Jurkat, Clone E6-1 (cell line): Measurements from ENCODE around the gene SLC12A7. TPM values are rescaled to one million over a fixed set of nuclear protein-coding genes. Genes with fewer than 3 reads are reported as not detected.
"Not testable (repeated sequence)": the region's sequence is repeated elsewhere in the genome, so short reads cannot be mapped to it uniquely, and the experiment has no call there.

Source experiments
- DNase-seq: peaks from one replicate; pipeline ENCODE4 v3.0.0-alpha.2; 2011; ENCODE audit warnings: low read depth, low spot score
- H3K4me3 ChIP-seq: 2 replicates; pipeline ENCODE4 v1.5.1; 2011; ENCODE audit warnings: mild to moderate bottlenecking, low read length, control low read depth, moderate library complexity
- polyA plus RNA-seq: library from polyadenylated mRNA; unstranded; fragments of >200 nt; gene quantifications from one replicate; pipeline ENCODE4 v1.2.1, GENCODE V29; 2012; ENCODE audit warnings: missing spikeins; ENCODE audit not compliant: insufficient read length, insufficient read depth

The SLC12A7 gene
- polyA plus RNA-seq = 252 TPM

DNA sequence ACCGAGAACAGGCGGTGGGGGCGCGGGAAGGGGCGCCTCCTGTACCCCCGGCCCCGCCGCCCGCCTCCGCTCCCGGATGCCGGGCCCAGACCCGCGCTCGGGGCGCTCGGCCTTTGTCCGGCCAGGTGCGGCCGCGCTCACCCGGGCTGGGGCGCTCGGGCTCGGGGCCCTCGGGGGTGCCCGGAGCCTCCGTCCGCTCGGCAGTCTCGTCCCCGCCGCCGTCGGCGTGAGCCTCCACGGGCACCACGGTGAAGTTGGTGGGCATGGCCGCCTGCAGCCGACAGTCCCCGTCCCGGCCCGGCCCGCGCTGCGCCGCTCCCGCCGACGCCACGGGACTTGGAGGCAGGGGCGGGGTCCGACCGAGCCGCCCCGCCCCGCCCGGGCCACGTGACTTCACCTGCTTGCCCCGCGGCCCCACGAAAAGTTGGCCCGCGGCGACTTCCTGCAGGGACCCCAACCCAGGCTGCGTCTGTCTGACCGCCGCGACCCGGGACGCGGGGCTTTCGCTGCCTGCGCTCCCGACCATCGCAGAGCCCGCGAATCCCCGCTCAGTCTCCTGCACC lies at the start of gene SLC12A7:
SLC12A7 (minus strand) TSS at position 337 of the 563 bp plus-strand sequence; CDS start at position 265, 72 bp downstream.
- no peak for DNase-seq
- peak within 1 kb of the TSS; percentile 70 for H3K4me3 ChIP-seq

DNA sequence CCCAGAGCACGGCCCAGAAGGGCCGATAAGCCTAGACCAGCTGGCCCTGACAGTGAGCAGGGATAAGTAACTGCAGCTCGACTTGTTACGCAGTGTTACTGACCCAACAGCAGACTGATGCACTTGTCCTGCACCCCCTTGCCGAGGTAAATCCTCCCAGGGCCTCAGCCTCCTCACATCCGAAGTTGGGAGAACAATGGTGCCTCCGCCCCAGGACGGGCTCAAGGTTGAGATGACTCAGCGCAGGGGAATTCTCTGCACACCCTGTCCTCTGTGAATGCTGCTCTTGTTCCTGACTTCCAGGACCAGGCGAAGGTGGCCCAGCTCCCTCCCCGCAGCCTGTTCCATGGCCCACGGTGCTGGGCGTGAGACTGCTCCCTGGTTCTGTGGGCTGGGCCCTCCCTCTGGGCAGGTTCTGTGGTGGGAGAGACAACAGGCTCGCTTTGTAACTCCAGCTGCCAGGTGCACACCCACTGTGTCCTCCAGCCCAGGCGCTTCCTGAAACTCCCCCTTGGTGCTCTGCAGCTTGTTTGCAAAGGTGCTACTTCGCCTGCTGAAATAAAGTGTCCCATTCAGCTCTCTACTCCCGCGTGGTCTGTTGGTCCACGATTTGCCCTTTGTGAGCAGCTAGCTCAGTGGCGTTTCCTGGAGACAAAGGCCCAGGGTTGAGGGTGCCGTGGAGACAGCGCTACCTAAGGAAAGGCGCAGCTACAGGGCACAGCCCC lies 49.4 kb upstream of the SLC12A7 start:
- no peak for DNase-seq
- no peak overlapping the region for H3K4me3 ChIP-seq

DNA sequence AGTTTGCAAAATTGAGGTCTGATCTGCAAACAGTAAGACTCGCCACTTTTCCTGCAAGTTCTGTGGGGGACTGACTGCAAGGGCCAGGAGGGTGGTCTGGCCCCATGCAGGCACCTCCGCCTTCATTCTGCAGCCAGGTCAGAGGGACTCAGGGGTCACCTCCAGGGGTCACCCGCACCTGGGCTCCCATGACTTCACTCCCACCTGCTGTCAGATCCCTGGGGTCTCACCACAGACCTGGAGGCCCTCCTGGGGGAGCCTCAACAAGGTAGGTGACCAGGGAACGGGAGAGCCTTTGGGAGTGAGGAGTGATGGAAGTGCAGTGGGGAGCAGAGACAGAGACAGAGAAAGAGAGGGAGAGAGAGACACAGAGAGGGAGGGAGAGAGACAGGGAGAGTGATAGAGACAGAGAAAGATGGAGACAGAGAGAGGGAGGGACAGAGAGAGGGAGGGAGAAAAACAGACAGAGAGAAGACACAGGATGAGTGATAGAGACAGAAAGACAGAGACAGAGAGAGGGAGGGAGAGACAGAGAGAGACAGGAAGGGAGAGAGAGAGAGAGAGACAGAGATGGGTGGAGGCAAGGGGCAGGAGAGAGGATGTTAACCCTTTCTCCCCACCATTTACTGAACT lies 48.0 kb upstream of the SLC12A7 start:
- no peak for DNase-seq
- H3K4me3 ChIP-seq = no peak overlapping the region

DNA sequence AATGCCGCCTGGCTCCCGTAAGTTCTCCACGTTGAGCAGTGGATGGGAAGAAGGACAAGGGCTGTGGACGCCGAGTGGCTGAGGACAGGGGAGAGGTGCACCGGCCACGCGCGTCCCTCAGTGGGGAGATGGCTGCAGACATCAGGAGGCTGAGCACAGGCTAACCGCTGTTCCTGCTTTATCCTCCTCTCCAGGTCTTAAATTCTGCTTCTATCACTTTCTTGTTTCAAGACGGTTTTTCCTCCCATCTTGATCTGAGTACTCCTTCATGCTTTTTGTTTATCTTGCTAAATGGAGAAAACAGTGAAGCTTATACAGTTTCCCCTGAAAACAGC lies 47.4 kb upstream of the SLC12A7 start:
- no peak overlapping the region for H3K4me3 ChIP-seq
- no peak for DNase-seq

DNA sequence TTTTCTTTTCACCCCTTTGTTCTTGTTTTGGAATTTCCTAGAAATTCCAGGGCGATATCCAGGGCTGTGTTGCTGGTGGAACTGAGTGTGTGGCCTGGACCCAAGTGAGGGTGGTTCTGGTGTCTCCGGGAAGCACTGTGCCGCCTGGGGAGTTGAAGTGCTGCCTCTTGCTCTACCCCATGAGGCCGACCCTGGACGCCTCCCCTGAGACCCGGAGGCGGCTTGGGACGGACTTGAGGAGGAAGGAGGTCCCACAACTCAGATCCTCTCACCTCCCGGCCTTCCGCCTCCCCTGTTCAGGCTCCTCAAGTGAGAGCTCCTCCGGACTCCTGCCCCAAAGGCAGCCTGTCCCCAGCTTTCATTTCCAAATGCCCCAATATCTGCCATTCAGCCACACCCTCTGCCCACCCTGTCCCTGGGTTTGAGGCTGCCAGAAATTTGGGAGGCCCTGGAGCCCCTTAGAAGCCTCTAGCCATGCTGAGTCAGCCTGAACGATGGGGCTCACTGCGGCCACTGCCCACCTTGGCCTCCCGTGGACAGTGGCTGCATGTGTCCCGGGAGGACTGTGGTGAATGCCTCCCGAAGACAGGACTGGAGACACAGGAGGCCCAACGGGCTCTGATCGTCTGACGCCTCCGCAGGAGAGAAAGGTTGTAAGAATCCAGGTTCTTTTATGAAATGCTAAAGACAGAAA lies 46.9 kb upstream of the SLC12A7 start:
- DNase-seq = no peak
- no peak overlapping the region for H3K4me3 ChIP-seq

DNA sequence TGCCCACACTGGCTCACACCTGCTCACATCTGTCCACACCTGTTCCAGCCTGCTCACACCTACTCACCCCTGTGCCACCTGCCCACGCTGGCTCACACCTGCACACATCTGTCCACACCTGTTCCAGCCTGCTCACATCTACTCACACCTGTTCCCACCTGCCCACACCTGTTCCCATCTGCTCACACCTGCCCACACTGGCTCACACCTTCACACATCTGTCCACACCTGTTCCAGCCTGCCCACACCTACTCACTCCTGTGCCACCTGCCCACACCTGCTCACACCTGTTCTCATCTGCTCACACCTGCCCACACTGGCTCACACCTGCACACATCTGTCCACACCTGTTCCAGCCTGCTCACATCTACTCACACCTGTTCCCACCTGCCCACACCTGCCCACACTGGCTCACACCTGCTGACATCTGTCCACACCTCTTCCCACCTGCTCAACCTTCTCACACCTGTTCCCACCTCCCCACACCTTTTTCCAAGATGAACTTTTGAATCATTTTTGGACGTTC lies 45.7 kb upstream of the SLC12A7 start:
- not testable (repeated sequence) for H3K4me3 ChIP-seq, DNase-seq

DNA sequence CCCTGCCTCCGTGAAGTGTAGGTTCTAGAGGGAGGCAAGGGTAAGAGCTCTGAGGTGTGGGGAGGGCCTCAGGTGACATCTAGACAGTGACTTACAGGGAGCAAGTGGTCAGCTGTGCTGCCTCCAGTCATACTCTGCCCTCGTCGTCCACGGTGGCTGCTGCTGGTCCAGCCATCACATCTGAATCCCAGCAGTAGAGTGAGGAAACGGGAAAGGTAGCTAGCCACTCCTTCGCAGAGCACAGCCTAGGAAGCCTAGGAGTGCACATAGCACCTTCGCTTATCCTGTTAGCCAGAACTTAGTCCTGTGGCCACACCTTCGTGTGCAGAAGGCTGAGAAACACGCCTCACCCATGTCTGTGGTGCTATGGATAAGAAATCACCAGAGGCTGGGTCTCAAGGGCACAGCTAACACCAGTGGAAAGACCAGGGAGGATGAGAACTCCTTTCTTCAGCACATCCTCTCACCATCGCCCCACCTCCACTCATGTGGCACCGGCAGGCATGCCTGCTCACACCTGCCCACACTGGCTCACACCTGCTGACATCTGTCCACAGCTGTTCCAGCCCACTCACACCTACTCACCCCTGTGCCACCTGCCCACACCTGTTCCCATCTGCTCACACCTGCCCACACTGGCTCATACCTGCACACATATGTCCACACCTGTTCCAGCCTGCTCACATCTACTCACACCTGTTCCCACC lies 45.0 kb upstream of the SLC12A7 start:
- no peak for DNase-seq
- H3K4me3 ChIP-seq = no peak overlapping the region

DNA sequence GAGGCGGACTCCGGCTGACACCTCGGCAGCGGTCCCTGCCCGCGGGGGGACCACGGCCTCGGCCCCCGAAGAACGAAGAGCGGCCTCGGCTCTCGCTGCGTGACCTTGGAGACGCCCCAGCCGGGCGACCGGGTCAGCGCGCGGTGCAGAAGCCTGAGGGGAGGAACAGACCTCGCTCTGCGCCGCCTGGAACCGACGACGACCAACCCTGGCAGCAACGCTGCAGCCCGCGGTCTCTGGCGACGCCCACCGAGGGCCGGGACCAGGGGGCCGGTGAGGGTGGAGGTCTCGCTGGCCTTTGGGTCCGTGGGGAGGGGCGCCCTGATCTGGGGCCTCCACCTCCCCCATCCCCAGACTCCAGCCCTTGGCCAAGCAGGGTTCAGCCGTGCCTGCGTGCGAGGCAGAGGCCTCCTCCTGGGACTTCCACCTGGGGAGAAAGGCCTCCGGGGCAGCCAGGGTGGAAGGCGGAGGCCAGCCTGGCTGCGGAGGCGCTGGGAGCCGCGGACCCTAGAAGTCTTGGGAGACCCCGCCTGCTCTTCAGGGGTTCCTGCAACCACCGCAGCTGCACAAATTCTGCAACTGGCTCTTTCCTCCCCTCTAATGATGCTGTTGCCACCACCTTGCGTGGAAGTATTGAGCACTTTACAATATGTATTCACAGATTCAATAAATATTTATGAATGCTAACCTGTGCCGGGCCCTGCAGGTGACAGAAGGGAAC lies 44.3 kb upstream of the SLC12A7 start:
- no peak overlapping the region for H3K4me3 ChIP-seq
- DNase-seq = no peak

DNA sequence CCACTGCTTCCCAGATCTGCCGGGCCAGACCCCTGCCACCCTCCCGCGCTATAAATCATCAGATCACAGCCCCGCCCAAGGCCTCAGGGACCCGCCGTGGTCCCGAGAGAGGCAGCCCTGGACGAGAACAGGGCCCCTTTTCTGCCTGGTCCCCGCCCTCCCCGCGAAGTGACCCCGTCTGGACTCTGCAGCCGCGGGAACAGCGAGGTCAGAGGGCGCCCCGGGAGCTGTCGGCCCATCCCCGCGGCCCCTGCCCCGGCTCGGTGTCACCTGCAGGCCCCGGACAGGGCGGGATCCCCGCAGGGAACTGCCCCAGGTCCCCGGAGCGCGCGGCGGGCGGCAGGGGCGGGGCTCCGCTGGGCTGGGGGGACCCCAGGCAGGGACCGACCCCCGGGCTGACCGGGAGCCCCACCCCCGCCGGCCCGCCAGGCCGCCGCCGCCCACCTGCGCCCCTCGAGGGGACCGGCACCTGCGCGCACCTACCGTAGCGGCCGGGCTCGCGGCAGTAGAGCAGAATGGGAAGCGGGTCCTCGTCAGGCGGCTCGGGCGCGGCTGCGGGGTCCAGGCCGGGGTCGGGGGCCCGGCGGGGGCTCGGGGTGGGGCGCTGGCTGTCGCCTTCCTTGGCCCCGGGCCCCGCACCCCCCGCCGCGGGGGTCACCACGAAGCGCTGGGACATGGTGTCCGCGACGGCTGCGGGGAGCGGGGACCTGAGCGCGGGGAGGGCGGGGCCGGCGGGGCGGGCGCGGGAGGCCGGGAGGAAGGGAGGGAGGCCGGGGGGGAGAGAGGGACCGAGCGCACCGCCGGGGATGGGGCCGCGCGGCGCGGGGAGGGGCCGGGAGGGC lies 43.5 kb upstream of the SLC12A7 start:
- DNase-seq = no peak
- no peak overlapping the region for H3K4me3 ChIP-seq

DNA sequence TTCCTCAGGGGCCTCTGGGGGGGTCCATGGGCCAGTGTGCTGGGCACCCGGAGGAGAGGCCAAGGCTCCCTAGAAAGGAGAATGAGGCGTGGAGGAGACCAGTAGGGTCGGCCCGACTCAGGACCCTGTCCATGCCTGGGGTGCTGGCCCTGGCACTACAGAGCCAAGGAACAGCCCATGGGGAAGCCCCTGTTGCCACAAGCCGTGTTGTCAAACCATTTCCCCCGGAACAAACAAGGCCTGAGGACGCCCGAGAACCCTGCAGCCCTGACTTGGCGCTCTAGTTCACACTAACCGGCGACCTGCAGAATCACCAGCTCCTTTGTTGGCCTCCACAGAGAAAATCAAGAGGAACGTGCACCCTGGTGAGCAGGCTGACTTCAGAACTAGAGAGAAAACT lies 41.6 kb upstream of the SLC12A7 start:
- DNase-seq = no peak
- H3K4me3 ChIP-seq = no peak overlapping the region

DNA sequence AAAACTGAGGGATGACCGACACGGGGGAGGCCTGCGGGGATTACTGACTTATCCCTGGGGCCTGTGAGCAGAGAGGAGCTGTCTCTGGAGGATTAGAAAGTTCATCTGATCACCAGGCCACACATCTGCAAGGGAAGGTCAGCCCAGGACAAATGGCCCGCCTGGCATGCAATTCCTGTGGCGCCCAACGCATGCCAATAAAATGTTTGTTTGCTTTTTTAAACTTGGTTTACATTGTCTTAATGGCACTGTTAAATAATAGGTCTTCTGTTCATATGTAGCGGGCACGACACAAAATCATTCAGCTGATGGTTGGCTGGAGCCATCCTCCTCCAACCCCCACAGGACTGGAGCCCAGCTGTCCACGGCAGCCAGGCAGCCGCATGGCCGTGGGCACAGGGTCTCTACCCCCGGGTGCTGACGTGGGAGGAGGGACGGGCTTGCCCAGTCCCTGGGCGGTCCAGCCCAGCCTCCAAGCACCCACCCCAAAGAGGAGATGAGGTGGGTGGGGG lies 41.0 kb upstream of the SLC12A7 start:
- H3K4me3 ChIP-seq = no peak overlapping the region

DNA sequence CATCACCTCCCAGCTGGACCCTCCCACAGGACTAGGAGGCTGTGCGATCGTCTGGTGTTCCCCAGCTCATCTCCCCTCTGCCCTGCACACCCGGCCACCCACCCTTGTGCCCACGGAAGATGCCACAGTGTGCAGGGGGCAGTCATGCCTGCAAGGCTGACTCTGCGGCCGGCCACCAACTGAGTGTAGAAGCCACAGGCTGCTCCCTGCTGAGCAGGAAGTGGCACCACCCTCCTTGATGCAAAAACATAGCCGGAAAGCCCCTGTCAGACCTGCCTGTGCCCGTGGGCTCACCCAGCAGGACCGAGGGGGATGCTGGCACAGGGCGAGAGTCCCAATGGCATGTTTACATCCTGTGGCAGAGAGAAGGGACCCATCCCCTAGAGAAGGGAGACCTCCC lies 40.3 kb upstream of the SLC12A7 start:
- no peak overlapping the region for H3K4me3 ChIP-seq

More for the DNA sequence above, 41.0 kb upstream of the SLC12A7 start:
- no peak for DNase-seq

DNA sequence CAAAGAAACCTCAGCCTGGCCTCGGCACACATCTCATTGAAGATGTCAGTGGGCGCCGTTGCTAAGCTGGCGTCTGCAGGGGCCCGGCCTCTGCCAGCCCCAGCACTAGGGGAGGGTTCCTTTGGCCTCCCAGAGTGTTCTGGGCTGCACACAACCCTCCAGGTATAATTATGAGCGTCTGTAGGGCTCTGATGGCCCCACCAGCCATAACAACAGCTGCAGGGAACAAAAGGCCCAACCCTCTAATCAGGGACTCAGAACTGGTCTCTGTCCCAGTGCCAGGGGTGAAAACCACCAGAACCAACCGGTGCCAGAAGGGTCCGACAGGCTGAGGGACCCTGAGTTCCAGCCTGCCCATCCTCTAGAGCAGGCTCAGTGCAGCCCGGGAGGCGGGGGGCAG lies 39.5 kb upstream of the SLC12A7 start:
- no peak overlapping the region for H3K4me3 ChIP-seq
- no peak for DNase-seq

More for the DNA sequence above, 40.3 kb upstream of the SLC12A7 start:
- no peak for DNase-seq

DNA sequence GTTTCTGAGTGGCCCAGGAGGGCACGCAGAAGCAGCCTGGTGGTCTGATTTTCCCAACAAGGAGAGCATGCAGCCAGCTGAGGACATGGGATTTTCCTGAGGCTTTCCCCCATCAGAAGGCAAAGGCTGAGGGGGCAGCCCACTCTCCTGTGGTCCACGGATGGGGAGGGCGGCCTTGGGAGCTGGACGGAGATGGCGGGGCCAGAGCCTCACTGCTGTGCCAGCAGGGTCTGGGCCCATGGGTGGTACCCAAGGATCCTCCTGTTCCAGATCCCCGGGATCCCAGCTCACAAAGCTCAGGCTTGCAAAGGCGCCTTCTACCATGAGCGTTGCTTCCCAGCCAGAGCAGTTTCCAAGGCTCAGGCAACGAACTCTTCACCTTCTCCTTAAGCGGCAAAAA lies 39.0 kb upstream of the SLC12A7 start:
- no peak for DNase-seq
- H3K4me3 ChIP-seq = no peak overlapping the region

DNA sequence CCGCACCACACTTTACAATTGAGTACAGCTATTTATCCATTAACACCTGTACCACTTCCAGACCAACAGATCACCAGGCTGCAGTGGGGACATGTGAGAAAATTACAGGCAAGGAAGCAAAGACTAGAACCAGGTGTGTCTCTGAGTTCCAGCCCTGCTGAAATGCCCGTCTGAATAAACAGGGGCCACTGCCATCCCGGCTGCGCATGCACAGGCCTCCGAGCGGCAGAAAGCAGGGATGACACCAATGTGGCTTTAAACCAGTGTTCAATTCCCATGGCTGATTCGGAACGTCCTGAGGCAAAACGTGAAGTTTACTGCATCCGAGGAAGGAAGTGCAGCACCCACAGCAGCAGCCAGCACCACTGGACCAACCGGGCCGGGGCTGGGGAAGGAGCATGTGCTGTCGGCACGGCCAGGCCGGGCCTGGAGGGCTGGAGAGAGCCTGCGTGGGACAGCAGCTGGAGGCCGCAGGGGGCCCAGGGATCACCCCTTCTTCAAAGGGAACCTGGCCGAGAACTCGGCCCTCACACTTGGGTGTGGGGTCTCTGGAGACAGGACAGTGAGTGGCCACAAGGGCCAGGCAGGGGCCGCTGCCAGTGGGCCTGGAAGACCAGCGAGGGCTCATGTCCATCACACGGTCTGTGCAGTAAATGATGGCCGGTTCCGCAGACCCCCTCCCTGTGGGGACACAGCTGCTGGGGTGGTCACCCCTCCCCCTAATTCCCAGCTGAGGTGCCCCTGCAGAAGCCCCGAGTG lies 33.0 kb upstream of the SLC12A7 start:
- DNase-seq = no peak

DNA sequence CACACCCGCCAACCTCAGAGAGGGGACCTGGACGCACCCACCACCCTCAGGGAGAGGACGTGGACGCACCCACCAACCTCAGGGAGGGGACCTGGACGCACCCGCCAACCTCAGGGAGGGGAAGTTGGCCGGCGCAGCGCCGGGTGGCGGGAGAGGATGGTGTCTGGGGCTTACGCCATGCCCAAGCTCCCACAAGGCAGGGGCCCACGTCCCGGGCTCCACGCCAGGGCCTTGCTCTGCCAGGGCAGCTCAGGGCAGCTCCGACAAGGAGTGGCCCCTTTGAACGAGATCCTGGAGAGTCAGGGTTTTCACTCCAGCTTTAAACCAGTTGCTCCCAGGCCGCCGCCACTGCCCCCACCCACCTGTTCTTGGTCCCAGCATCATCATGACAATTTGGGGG lies 32.2 kb upstream of the SLC12A7 start:
- no peak for DNase-seq
- H3K4me3 ChIP-seq = no peak overlapping the region

More for the DNA sequence above, 33.0 kb upstream of the SLC12A7 start:
- H3K4me3 ChIP-seq = no peak overlapping the region

DNA sequence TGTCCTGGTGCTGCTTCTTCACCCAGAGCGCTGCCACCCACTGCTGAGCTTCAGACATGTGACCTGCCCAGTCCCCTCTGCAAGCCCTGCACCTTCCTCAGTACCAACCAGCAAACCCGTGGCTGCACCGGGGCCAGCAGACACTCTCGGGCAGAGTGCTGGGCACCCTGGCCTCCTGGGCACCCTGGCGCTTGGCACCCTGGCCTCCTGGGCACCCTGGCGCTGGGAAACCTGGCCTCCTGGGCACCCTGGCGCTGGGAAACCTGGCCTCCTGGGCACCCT lies 31.7 kb upstream of the SLC12A7 start:
- DNase-seq = no peak
- H3K4me3 ChIP-seq = no peak overlapping the region
